GM19468 (cell line): ENCODE results near the gene CLPX.
"Not testable (repeated sequence)": the region's sequence is repeated elsewhere in the genome, so short reads cannot be mapped to it uniquely, and the experiment has no call there.

Experiments
- ATAC-seq: cut with Tn5 transposase; IDR thresholded peaks from one replicate; pipeline ENCODE4 v1.9.1; 2021; ENCODE audit warnings: mild to moderate bottlenecking, moderate library complexity, moderate number of reproducible peaks; ENCODE audit not compliant: unreplicated experiment; ENCODE audit errors: extremely low read depth

Gene CLPX

GRCh38 chr15:65207280-65207840 lies 22.2 kb upstream of the CLPX start:
- ATAC-seq: no peak

- no peak for ATAC-seq
These were observed 21.6 kb upstream of the CLPX start for GRCh38 chr15:65206750-65207149.

DNA sequence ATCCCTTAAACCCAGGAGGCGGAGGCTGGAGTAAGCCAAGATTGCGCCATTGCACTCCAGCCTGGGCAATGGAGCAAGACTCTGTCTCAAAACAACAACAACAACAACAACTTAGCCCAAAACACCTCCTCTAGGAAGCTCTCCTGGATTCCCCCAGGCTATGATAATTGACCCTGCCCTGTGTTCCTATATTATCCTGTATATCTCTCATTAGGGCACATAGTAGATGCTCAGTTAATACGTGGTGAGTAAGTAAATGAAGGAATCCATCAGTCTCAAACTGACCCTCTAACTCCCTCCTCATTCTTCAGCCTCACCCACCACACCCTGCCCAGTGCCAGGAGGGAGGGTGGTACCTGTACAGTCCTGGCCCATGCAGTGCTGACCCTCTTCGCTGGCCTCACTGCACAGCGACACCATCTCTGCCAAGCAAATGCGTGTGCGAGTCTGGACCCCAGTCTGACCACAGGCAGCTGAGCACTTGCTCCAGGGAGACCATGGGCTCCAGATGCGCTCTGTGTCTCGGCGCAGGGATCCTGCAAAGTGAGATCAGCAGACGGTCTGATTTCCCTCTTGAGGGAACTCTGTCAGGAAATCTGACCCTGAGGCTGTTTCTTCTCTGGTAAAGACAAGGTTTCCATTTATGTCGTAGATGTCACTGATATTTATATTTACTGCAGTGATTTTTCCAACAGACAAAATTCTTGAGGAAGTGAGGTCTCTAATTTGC lies 20.0 kb upstream of the CLPX start:
- ATAC-seq: no peak

DNA sequence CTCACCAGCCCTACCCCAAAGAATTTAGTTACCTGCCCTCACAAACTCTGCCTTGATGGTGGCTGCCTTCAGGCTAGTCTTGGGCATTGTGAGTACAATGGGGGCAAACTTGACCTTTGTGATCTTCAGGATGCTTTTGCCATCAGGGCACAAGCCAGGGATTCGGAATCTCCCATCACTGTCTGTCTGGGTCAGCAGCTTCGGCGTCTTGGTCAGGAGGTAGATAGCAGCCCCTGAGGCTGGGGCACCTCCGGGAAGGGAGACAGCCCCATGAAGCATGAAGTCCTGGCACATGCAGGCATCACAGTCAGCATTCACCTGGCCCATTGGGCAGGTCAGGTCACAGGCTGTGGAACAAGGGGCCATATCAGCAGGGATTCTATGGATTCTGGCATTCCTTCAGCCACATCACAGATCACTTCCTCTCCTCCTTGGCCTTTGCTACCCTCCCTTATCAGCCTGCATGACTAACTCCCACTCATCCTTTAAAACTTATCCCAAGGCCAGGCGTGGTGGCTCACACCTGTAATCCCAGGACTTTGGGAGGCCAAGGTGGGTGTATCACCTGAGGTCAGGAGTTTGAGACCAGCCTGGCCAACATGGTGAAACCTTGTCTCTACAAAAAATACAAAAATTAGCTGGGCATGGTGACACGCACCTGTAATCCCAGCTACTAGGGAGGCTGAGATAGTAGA lies 19.2 kb upstream of the CLPX start:
- no peak for ATAC-seq

DNA sequence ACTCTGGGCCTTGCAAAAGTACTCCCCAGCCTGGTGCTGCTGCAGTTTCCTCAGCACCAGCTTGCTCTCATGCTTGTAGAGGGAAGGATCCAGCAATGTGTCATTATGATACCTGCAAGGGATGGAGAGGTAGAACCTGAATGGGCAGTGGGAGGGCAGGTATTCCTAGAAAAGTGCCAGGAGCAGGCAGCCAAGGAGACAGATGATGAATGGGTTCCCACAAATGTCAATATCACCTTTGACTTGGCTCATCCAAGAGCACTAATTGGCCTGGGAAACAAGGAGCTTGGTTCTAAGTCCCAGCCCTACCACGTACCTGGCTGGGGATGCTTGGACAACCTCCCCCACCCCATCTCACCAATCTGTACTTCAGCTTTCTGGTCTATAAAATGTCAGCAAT lies 16.8 kb upstream of the CLPX start:
- ATAC-seq: no peak

DNA sequence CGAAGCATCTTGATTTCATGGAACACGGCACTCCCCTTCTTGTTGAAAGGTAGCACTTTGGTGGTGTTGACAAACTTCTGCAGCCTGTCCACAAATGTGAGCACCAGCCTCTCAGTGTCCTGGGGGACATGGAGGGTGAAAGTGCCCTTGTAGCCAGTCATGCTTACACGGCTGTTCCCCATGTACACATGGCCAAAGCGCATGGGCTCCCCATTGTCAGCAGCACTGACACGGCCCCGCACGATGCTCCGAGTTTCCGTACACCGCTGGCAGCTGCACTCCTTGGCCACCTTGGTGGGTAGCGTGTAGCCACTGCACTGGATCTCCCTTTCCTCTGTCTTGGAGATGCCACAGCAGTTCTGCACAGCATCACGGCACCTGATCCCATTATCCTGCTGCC lies 13.4 kb upstream of the CLPX start:
- ATAC-seq: no peak

DNA sequence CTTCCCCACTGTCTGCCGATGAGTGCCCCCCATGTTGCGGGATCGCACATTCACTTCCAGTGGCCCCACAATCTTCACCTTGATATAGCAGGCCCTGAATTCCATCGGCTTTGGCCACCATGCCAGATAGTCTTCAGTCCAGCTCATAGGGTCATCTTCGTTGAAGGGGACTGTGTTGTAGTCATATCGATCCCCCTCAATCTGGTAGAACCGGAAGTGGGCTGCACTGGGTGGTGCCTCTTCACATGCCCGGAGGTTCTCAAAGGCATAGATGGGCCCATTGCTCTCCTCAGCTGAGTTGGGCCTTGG lies 12.1 kb upstream of the CLPX start:
- ATAC-seq: no peak

DNA sequence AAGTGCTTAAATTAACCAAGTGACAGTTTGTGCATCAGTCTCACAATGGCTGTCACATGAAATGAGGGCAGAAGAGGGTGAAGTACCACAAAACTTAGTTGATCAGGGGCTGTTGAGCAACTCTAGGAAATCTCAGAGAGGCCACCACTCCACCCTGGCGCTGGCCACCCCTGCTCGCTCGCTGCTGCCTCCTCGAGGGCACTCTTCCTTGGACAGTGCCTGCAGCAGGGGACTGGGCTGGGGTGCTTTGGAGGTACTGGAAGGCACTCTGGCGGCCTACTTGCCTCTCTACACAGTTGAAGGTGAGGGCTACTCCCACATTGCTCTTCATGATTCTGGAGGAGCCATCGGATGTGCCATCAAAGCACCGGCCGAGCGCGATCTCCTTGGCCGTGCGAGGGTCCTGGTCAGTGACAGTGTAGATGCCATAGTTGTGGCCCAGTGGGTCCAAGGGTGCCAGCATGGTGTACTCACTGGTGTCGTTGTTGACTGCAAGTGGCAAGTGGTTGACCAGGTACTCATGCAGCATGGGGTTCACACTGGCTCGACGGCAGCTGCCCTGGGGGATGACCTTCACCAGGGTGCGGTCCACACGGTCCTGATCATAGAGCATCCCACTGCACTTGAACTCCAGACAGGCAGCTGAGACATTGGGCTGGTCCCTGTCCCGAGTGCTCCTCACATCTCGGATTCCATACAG lies 11.6 kb upstream of the CLPX start:
- ATAC-seq: no peak

DNA sequence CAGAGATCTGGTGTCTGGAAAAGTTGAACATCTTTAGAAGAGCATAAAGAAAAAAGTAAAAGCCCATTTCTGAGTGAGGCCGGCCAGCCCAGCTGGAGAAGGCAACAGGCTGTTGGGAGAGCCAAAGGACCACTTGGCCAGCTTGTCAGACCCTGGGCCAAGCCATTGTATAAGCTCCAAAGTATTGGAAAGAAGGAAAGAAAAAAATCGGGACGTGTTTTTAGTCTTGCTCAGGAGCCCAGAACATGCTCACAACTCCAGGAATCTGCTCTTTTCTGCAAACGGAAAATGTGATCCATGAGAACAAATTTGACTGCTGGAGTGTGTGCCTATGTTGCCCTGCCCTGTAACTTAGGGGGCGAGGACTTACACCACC lies 10.4 kb upstream of the CLPX start:
- no peak for ATAC-seq

DNA sequence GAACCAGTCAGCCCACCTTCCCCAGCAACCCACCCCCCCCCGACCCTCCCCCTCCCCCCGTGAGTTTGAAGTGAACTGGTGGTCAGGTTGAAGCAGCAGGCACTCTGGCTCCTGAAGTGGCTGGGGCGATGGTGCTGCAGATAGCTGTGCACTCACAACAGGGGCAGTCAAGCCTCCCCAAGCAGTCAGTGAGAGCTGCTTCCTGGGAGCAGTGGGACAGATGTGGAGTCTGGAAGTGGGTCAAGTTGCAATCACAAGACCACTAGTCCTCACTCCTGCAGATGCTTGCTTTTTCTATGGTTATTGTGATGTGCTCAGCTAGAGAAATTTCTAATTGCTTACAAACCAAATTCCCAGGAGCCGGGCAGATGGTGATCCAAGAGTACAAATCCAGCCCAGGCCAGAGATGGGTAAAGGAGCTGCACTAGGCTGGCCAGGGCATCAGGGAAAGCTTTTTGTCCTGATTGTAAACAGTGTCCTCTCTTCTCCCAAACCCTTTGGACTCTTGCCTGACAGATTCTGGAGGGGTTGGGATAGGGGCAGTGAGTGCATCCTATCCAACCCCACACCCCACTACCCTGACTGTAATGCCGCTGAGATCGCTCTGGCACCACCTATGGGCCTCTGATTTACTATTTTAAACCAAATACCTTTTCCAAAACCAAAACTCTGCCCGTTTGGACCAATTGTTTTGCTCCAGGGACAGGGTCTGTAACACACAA lies 9.8 kb upstream of the CLPX start:
- no peak for ATAC-seq

GRCh38 chr15:65192016-65192415 lies 6.9 kb upstream of the CLPX start:
- ATAC-seq: no peak

GRCh38 chr15:65189102-65189740 lies 4.1 kb upstream of the CLPX start:
- ATAC-seq: no peak

- ATAC-seq: not testable (repeated sequence)
These were observed 3.3 kb upstream of the CLPX start for GRCh38 chr15:65188472-65188871.

DNA sequence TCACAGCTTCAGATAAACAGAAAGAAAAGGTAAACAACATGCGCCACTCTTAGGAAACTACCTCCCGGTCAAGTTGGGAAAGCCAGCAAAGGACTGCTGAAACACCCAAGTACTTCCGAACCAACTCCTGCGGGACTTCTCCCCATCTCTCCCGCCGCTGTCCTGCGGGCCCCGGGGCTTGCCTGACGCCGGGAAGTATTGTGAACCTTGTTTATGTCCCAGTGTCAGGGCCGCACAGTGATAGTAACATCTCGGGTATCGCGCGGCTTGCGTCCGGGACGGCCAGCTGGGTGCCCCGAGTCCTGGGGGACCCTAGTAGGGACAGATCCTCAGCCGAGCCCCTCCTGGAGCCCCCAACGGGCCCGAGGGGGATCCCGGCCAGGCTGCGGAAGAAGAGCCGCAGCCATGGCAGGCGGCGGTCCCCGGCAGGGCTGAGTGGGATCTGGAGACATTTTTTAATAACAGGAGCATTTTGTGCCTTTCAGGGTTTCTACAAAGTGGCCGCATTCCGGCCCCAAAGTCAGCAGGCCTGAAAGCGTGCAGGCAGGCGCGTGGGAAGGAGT lies 756 bp downstream of the CLPX start:
- ATAC-seq: no peak

GRCh38 chr15:65183865-65184159 lies 1.3 kb downstream of the CLPX start:
- ATAC-seq: no peak

- no peak for ATAC-seq
These were observed 2.6 kb downstream of the CLPX start for GRCh38 chr15:65182538-65182937.

DNA sequence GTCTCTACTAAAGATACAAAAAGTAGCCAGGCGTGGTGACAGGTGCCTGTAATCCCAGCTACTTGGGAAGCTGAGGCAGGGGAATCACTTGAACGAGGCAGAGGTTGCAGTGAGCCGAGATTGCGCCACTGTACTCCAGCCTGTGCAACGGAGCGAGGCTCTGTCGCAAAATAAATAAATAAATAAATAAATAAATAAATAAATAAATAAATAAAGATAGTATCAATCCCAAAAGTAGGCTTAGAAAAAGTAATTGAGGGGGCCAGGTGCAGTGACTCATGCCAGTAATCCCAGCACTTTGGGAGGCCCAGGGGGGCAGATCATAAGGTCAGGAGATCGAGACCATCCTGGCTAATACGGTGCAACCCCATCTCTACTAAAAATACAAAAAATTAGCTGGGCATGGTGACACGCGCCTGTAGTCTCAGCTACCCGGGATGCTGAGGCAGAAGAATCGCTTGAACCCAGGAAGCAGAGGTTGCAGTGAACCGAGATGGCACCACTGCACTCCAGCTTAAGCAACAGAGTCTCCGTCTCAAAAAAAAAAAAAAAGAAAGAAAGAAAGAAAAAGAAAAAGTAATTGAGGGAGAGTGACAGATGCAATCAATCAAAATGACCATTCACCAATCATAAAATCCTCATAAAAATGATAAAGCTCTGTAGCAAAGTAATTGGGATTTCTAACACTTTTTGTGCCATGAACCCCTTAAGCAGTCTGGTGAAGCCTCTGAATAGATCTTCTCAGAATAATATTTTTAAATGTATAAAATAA lies 3.4 kb downstream of the CLPX start:
- ATAC-seq: not testable (repeated sequence)

DNA sequence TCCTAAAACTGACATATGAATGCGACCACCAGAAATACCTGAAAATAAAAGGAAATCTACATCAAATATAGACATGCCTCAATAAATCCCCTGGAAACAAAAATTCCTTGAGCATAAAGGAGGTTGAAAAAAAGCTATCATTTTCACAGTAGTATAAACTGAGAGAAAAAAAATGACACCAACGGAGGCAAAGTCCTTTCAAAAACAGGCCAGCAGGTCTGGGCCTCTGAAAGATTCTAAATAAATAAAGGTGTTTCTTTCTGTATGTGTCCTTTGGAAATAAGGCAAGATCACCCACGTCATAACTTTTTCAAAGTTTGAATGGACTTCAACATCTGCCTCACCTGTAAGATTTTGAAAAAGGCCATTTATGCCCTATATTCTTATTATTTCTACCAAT lies 5.0 kb downstream of the CLPX start:
- no peak for ATAC-seq

- ATAC-seq: no peak
These were observed 7.2 kb downstream of the CLPX start for GRCh38 chr15:65177901-65178300.
